LNCaP clone FGC (cell line): ENCODE results near the gene RAB27A.

ENCODE experiments used
- DNase-seq: peaks from one replicate; pipeline ENCODE4 v3.0.0-alpha.2; 2011; ENCODE audit warnings: low read depth
- H3K4me3 ChIP-seq: 2 replicates; pipeline ENCODE4 v1.5.1; 2011; ENCODE audit warnings: mild to moderate bottlenecking, low read depth, low read length, control low read depth
- CTCF ChIP-seq: IDR thresholded peaks from 2 replicates; pipeline ENCODE4 v1.5.1; 2012; ENCODE audit warnings: mild to moderate bottlenecking; ENCODE audit not compliant: control insufficient read depth, insufficient read depth; ENCODE audit errors: extremely low read depth

Gene RAB27A

GRCh38 chr15:55224892-55225291 lies 64.7 kb downstream of the RAB27A start:
- H3K4me3 ChIP-seq: no peak overlapping the region
- DNase-seq: no peak

DNA sequence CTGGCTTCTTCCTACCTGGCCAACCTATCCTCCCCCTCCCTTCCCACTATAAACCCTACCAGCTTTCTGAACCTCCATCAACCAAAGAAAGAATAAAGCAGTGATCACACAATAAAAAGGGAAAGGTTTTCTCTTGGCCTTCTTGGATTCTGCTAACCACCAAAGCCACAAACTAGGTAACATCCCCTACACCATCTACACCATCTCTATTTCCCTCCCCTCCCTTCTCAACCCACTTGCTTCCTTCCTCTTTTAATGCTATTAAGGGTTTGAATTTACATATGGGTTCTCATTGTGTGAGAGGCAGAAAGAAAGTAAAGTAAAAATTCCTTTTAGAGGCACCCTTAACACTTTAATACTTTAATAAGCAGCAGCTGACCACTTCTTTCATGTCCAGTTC lies 67.0 kb downstream of the RAB27A start:
- no peak for TF ChIP-seq CTCF
- H3K4me3 ChIP-seq: no peak overlapping the region
- DNase-seq: no peak

More at GRCh38 chr15:55224892-55225291, 64.7 kb downstream of the RAB27A start:
- no peak for TF ChIP-seq CTCF

DNA sequence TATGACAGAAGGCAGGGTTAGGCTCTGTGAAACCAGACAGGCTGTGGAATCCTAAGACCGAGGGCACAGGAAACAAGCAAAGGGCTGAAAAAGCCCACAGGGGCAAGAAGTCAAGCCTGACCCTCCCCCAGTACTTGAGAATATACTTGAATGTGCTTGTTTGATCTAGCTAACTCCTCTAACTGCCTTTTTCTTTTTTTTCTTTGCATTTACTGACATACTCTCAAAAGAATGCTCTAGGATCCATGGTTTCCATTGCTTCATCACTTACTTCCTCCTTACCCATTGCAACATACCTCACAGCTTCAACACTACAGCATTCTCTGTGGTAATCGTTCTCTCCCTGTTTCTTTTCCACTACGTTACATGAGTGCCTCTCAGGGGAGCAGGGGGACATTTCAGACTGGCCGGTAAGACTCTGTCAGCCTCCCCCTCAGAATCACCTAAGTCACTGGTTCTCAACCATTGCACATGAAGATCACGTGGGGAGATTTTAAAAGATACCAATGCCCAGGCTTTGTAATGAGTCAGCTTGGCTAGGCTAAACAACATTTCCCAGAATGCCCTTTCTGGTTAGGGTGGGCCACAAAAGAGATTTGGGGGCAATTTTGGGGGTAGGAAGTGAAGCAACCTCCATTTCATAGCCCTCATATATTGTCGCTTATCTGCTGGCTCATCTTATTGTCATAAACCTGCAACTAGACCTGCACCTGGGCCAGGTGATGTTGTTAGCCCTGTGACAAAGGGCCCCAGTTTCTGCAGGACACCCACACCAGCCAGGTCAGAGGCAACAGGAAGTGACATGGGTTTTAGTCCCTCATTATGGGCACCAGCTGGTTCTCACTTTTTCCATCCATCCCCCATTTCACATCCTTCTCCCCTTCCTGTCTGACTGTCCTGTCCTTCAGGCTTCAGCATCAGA lies 68.3 kb downstream of the RAB27A start:
- TF ChIP-seq CTCF: no peak
- DNase-seq: no peak
- no peak overlapping the region for H3K4me3 ChIP-seq

GRCh38 chr15:55220606-55221005 lies 69.0 kb downstream of the RAB27A start:
- DNase-seq: no peak
- TF ChIP-seq CTCF: no peak
- H3K4me3 ChIP-seq: no peak overlapping the region

DNA sequence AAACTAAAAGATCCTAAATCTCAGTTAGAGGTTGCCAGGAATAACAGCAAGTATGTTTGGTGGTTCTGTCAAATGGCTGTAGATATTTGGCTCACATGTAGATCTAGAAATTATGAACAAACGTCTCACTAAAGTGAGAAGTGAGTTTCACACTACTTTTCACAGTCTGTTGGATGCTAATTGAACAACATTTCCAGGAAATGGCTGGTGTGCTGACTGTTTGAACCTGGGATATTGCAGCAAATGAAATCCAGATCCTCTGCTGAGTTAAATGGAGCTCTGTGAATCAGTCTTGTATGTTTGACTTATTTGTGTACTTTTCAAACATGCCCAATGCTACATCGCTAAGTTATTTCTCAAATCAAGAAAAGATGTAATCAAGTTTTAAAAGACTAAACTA lies 71.6 kb downstream of the RAB27A start:
- no peak overlapping the region for H3K4me3 ChIP-seq
- no peak for TF ChIP-seq CTCF
- DNase-seq: no peak

DNA sequence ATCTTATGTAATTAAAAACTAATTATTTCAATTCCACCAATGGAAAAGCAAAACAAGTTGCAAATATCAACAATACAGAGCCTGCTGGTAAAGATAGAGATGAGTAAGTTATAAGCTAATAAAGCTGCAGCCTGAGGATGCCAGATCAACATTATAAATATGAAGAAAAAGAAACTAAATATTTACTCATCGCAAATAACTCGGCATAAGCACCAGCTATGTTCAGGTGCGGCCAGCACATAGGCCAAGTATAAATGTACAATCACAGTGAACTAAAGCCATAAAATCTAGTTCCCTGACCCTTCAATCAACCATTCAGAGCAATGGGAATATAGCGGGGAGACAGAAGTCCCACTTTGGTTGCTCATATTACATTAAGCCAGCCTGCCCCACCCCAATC lies 85.1 kb downstream of the RAB27A start:
- H3K4me3 ChIP-seq: no peak overlapping the region
- DNase-seq: peak; percentile 94
- no peak for TF ChIP-seq CTCF

- no peak overlapping the region for H3K4me3 ChIP-seq
- DNase-seq: no peak
- TF ChIP-seq CTCF: no peak
Measured at GRCh38 chr15:55202206-55202605, 87.4 kb downstream of the RAB27A start.
